22Rv1 (cell line): ENCODE data around the gene EIF2S2.

ENCODE experiments used
- H3K27ac ChIP-seq: fragments of 450-650 bp; 2 replicates; pipeline ENCODE4 v1.5.1; 2017
- CTCF ChIP-seq: fragments of 450-650 bp; IDR thresholded peaks from 2 replicates; pipeline ENCODE4 v1.5.1; 2017; ENCODE audit warnings: mild to moderate bottlenecking
- ZFX ChIP-seq: fragments of 450-650 bp; IDR thresholded peaks from 2 replicates; pipeline ENCODE4 v1.6.1; 2017; ENCODE audit warnings: antibody characterized with exemption, borderline replicate concordance

The EIF2S2 gene

GRCh38 chr20:34084227-34084923, 27.7 kb downstream of the EIF2S2 start:
- TF ChIP-seq CTCF = no peak
- TF ChIP-seq ZFX = no peak
- 0 out of 2 replicates have a peak overlapping the region, but pooled peaks have one; percentile 17 for H3K27ac ChIP-seq

DNA sequence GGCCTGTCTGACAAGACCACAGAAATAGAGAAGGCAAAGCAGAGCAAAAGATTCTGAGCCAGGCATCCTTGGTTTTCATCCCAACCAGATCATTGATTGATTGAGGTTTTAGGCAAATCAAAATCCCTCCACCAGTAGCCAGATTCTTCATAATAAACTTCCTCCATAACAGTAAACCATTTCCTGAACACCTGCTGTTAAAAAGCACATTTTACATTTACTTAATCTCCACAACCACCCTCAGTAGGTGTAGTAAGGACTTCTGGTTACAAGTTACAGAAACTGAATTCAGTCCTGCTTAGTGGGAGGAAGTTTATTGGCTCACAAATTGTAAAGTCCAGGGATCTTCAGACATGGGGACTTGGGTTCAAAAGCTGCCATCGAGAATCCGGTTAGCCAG, 28.3 kb downstream of the EIF2S2 start:
- TF ChIP-seq ZFX (no peak), CTCF (no peak)
- no peak overlapping the region for H3K27ac ChIP-seq

DNA sequence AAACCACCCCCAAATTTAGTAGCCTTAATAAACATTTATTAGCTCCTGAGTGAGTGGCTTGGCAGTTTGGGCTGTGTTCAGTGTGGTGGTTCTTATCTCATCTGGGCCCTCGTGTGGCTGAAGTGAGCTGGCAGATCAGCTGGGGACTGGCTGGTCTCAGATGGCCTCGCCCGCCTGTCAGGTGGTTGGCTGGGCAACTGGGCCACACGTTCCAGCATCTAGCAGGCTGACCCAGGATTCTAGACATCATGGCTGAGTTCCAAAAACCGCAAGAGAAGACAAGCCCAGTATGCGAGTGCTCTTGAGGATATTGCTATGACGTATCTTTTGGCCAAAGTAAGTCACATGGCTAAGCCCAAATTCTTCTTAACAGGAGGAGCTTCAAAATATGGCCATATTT, 28.9 kb downstream of the EIF2S2 start:
- no peak overlapping the region for H3K27ac ChIP-seq
- TF ChIP-seq ZFX (no peak), CTCF (0 out of 2 replicates have a peak, but pooled peaks have one; percentile 9)

DNA sequence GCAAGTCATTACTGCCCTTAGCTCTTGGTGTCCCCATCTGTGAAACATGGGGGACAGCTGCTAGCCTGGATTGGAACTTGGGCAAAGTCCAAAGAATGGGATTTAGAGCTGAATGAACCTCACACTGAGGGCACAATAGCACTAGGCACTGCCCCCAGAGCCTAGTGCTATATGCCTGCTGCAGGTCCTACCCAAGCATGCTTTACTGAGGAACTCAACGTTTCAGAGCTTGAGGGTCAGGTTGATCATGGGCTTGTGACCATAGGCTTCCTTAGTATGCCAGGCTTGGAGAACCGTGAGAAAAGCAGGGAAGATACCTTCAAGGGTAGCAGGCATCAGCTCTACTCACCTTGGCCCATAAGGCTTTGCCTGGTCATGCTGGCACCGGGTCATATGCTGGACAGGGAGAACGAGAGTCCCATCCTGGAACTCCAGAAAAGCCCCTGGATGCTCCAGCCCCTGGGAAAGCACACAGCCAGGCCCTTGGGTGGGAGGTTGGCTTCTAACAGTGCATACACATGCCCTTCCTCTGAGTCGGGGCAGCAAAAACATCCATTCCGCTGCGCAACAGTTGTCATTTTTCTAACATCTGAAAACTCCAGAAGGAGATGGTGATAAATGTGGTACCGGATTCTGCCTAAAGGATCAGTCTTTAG, 29.7 kb downstream of the EIF2S2 start:
- H3K27ac ChIP-seq = no peak overlapping the region
- no peak for TF ChIP-seq ZFX
- no peak for TF ChIP-seq CTCF

DNA sequence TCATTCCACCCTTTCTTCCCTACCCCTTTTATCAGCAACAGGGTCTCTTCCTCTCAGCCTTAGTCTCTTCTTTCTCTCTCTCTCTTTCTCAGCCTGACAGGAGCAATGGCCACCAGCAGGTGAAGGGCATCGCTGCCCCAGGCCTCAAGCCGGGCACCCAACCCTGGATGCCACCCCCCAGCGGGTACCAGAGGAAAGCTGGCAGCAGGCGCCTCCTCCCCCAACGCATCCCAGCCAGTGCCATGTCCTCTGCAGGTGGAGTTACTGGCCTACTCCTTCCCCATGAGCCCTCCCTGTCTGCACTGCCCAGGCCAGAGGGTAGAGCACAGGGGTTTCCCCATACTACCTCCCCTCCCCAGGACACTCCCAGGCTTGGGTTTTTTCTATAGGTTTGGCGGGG, 32.2 kb downstream of the EIF2S2 start:
- no peak overlapping the region for H3K27ac ChIP-seq
- TF ChIP-seq ZFX = no peak
- TF ChIP-seq CTCF = no peak

- TF ChIP-seq ZFX (no peak), CTCF (no peak)
- no peak overlapping the region for H3K27ac ChIP-seq
These were observed 33.5 kb downstream of the EIF2S2 start for GRCh38 chr20:34078540-34078939.

GRCh38 chr20:34076952-34077351, 35.1 kb downstream of the EIF2S2 start:
- H3K27ac ChIP-seq = no peak overlapping the region
- TF ChIP-seq CTCF (no peak), ZFX (no peak)
